Erythroblast (primary cell): ENCODE data around the gene LRCH3.
"Not testable (repeated sequence)": the region's sequence is repeated elsewhere in the genome, so short reads cannot be mapped to it uniquely, and the experiment has no call there.

Experiments used
- GATA1 ChIP-seq: IDR thresholded peaks from 2 replicates; pipeline ENCODE4 v1.6.1; 2011; ENCODE audit warnings: low read depth, mild to moderate bottlenecking, control low read depth, low read length, moderate library complexity
- POLR2A ChIP-seq: IDR thresholded peaks from 2 replicates; pipeline ENCODE4 v1.6.1; 2011; ENCODE audit warnings: mild to moderate bottlenecking, low read length

DNA sequence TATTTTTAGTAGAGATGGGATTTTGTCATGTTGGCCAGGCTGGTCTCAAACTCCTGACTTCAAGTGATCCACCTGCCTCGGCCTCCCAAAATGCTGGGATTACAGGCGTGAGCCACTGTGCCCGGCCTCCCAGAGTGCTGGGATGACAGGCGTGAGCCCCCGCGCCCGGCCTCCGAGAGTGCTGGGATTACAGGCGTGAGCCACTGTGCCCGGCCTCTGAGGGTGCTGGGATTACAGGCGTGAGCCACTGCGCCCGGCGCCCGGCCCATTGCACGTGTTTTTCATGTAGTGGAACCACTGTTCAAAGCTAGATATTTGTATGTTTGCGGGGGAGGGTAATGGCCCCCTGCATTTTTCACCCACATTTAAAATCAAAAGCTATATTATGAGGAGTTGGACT is 93.3 kb downstream of the LRCH3 start:
- TF ChIP-seq POLR2A, GATA1: not testable (repeated sequence)
